HT1080 (cell line): ENCODE measurements around the gene PDHA1. TPM values are rescaled to one million over a fixed set of nuclear protein-coding genes. Genes with fewer than 3 reads are reported as not detected.

ENCODE experiments used
- DNase-seq: peaks from one replicate; pipeline ENCODE4 v3.0.0-alpha.2; 2015; ENCODE audit warnings: low read depth
- small RNA-seq: library from RNA; depleted of rRNA; stranded (forward); fragments of <200 nt; gene quantifications from one replicate; pipeline ENCODE3, GENCODE V24; 2014
- total RNA-seq: library from RNA; depleted of rRNA; stranded (reverse); fragments of >200 nt; shearing (Covaris generic); gene quantifications from 2 replicates; pipeline ENCODE4 v1.2.3, GENCODE V29; 2014; rRNA removed

Gene PDHA1
- total RNA-seq, 1 experiment from 2014 or later: 153 TPM

DNA sequence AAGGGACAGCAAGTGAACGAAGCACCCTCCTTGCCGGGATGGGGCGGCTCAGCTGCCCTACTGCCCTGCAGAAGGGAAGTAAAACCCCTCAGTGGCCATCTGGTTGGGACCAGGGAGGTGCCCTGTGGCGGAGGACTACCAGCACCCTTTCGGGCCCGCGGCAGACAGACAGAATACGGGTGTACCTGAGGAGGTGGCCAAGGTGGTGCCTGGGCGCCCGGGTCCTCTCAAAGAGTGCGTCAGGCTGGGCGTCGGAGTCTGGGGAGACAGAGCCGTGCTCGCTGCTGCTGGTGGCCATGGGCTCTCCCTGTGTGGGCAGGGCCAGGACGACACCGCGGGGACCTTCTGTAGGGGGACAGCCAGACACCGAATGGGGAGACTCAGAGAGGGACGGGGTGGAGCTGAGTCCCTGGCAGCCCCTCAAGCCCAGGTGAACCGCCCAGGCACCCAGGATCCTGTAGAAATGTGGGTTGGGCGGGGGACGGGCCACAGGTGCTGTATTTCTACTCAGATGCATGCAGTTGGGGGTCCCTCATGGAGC is 29.7 kb downstream of the PDHA1 start:
- DNase-seq: no peak

- DNase-seq: no peak
These were observed 31.8 kb downstream of the PDHA1 start for GRCh38 chrX:19375546-19375945.

- DNase-seq: no peak
These were observed 34.1 kb downstream of the PDHA1 start for GRCh38 chrX:19377799-19378198.

- DNase-seq: no peak
These were observed 37.6 kb downstream of the PDHA1 start for GRCh38 chrX:19381326-19381725.

- DNase-seq: peak; percentile 44
These were observed 38.9 kb downstream of the PDHA1 start for GRCh38 chrX:19382555-19383145.

GRCh38 chrX:19386679-19387078 is 43.0 kb downstream of the PDHA1 start:
- DNase-seq: no peak

DNA sequence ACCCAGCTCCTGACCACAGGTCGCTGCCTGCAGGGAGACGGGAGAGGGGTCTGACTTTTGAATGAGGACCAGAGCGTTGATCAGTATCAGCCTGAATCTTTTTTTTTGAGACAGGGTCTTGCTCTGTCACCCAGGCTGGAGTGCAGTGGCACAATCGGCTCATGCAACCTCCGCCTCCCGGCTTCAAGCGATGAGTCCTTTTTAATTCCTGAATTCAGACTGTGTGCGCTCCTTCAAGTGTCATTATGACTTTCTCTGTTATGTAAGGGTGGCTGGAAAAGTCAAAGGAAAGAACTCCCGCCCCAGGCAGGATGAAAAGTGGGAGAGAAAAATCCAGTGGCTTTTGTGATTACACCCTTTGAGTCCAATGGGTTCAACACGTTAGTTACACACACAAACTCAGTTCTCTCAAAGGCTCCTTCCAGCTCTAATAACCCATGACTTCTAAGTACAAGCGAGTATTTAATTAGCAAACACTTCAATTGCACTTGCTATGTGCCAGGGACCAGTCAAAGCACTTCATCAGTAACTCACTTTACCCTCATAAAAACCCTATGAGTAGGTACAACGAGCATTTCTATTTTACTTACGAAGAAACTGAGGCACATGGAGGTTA is 44.4 kb downstream of the PDHA1 start:
- no peak for DNase-seq

GRCh38 chrX:19388741-19389140 is 45.0 kb downstream of the PDHA1 start:
- no peak for DNase-seq

GRCh38 chrX:19389227-19389845 is 45.6 kb downstream of the PDHA1 start:
- DNase-seq: no peak

DNA sequence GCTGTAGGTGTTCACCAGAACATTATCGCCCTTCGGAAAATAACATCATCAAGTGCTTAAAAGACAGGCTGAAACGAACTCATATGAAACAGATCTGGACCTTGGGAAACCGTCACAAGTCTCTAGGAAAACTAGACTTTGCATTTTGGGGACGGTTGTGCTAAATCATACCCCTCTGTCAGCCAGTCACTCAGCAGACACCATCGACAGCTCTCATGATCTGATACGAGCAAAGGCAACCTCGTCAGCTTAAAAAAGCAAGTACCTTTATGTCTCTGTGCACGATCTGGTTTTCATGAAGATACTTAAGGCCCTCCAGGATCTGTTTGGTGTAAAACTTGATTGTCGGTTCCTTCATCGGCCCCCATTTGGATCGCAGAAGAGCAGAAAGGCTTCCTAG is 48.4 kb downstream of the PDHA1 start:
- no peak for DNase-seq

- DNase-seq: no peak
These were observed 49.0 kb downstream of the PDHA1 start for GRCh38 chrX:19392703-19393102.

- DNase-seq: no peak
These were observed 60.0 kb downstream of the PDHA1 start for GRCh38 chrX:19403696-19404095.

DNA sequence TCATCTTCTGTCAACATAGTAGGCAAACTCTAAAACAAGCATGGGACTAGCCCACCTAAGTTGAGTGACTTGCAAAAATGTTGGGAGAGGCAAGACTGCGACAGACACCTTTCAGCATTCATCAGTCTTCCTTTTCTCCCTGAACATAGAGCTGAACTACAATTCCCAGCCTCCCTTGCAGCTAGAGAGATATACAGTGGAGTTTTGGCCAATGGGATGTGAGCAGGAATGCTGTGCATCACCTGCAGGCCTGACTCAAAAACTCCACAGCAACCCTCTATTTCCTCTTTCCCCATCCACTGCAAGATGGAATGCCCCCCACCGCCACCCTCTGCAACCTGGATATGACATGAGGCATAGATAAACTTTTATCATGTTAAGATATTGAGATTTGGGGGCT is 66.5 kb downstream of the PDHA1 start:
- DNase-seq: no peak

Small RNAs within 50 kb of the gene (small RNA-seq; reads per million reads assigned to genes)
- gene RF00019: not detected

Other genes with a start within 250 kb of the PDHA1 start
- gene ADGRG2, start 221.5 kb upstream of the PDHA1 start, total RNA-seq: 0.06 TPM in 1 of 2 replicates, not detected in the other
- gene MAP3K15, start 171.6 kb downstream of the PDHA1 start, total RNA-seq: 3.2 and 4.5 TPM in 2 replicates